HG03378 (cell line): ENCODE measurements around the gene CCDC34.
A peak's percentile ranks its signal among the peaks of the same experiment; 100 is the strongest.

Experiments
- ATAC-seq: cut with Tn5 transposase; IDR thresholded peaks from one replicate; pipeline ENCODE4 v1.9.1; 2021; ENCODE audit warnings: mild to moderate bottlenecking, moderate library complexity; ENCODE audit not compliant: unreplicated experiment

CCDC34 gene

DNA sequence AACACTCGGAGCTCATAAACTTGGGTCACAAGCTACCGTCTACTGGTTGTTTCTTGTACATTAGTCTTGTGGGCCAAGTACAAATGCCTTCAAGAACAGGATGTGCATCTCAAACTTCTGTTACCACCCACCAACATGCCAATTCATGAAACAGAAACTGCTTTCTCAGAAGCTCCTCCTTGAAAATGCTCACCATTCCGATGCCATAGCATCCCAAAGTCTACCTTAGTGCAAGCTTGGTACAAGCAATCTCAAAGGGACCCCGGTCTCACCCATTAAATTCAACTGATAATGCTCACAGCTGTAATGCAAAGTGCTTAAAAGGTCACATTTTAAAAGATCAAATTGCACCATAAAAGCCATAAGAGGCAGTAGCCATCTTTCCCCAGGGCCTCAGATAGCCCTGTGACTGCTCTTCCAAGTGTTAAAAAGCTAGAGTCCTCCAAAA lies 31.8 kb upstream of the CCDC34 start:
- ATAC-seq, result no peak

DNA sequence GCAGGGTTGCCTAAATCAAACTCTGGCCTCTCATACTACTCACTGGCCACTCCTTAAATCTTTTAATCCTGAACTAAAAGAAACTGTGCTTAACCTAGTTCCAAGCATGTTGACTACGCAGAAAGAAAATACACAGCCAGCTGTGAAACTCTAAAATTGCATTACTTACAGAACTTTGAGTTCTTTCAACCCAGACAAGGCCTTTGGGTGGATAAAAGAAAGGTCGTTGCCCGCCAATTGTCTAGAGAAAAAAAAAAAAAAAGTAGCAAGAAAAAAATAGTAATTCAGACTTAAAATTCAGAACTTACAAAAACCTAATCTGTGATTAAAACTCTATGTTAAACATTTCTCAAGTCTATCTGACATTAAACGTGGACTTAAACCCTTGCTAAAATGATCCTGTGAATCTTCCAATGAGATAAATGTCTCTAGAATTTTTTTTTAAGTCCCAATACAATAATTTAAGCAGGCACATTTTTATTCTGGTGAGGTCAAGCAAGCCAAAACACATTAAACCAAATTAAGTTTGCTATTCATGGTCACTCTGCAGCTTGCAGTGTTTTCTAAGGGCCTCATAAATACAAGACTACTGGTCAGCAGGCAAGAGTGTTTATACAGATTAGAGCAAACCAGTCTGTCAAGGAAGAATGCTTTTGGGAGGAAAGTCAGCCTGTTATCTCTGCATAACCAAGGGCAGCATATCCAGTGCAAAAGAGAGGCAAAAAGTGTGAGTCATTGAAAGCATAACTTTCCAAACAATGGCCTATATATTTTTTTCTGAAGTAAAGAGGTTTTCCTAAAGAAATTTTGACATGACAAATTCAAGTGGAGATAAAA lies 29.5 kb upstream of the CCDC34 start:
- ATAC-seq, result no peak

DNA sequence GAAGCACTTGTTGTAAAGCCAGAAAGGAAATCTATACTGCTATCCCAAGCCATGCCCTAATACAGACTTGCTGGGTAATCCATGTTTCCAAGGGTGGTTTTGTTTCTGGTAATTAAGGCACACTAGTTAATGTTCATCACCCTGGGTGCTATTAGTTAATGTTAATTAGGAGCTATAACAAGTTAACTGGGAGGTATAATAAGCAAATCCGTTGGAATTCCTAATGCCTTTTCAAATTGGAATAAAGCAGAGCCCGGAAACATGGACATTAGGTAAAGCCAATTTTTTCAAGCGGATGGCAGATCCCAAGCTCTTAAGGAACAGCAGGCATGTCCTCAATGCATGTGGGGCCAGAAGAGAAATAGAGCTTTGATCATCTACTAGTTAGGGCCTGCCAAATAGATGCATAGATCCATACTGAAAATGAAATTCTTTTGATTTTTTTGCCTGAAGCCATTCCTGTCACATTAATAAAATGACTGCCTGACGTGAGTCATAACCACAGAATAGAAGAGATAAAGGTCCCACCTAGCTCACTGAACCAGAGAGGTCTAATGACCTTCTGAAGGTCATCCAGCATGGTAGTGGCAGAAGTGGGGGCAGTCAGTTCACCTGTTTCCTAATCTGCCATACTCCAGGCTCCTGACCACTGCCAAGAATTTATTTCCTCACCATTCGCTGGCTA lies 28.5 kb upstream of the CCDC34 start:
- ATAC-seq, result no peak

DNA sequence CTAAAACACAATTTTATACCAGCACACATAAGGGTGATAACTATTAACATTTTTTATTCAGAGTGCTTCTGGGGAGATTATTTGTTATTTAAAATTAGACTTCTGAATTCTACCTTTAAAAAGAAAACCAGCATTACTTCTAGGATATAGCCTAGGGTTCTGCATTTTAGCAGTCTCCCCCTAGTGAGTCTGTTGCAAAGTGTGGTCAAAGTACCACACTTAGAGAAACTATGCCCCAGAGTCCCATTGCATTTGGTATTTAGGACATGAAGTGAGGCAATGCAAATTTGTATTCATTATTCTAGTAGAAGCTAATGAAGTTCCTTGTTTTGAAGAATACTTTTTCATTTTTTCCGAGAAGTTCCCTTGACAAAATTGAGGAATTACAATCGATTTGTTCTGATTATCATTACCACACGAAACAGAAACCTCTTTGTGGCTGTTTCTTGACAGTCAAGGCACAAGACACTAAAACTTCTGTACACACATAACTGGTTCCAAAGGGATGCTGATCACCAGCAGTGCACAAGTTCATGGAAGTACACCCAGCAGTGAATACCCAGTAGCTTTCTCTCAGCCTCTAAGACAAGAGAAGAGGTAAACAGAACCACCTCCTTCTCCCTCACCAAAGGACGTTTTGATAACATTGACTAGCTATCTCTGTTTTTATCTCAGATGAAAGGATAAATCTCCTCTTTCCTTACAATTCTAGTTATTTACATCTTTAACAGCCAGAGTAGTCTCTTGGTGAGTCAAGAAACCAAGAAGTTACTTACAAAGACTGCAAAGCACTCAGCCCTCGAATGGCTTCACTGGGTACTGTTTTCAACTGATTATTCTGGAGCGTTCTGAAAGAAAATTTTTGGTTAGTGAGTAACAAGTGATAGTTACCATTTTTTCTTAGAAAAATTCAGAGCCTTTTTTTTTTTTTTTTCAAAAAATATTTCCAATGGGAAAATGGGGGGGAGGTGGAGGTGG lies 27.6 kb upstream of the CCDC34 start:
- no peak for ATAC-seq

DNA sequence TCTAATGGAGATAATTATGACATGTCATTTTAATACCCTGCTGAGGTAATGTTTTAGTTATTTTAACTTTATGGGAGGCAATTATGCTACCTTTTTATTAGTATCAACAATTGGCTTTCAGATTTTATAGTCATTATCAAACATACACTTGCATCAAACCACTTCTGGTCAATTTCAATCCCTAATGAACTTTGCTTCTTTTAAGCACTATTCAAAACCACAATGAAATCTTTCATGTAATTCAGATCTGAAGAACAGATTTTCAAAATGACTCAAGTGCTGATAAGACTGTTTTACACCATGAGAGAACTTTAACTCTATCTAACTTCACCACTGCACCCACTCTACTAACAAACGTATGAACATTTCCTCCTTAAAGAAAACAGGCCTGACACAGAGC lies 25.9 kb upstream of the CCDC34 start:
- no peak for ATAC-seq

DNA sequence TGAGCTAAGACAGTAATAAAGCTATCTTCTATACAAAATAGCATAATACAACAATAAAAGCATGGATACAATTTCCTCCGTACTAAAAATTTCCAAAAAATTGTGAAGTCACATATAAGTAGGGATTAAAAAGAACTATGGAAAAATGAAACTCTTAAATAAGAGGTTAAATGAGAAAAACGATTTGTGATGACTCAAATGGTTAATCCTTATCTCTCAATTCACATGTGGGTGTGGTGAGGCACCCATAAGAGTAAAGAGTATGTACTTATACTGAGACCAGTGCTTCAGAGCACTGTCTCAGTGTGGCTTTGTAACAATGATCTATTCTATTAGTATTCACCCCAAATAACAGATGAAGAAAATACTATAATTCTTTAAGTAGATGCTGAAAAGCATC lies 25.0 kb upstream of the CCDC34 start:
- no peak for ATAC-seq

DNA sequence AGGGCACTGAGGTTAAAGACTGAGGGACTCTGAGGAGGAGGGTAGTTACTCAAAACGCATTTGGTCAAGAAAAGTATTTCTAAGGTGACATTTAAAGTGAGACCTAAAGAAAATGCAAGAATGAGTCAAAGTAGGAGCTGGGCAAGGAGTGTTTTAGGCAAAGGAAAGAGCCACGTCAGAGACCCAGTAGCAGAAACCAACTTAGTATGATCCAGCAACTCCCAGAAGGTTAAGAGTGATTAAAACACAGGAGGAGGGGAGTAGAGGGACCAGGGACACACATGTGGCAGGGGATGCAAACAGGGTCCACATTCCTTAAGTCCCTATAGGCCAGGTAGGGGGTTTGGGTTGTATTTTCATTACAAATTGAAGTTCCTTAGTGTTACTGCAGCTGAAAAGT lies 24.3 kb upstream of the CCDC34 start:
- no peak for ATAC-seq

DNA sequence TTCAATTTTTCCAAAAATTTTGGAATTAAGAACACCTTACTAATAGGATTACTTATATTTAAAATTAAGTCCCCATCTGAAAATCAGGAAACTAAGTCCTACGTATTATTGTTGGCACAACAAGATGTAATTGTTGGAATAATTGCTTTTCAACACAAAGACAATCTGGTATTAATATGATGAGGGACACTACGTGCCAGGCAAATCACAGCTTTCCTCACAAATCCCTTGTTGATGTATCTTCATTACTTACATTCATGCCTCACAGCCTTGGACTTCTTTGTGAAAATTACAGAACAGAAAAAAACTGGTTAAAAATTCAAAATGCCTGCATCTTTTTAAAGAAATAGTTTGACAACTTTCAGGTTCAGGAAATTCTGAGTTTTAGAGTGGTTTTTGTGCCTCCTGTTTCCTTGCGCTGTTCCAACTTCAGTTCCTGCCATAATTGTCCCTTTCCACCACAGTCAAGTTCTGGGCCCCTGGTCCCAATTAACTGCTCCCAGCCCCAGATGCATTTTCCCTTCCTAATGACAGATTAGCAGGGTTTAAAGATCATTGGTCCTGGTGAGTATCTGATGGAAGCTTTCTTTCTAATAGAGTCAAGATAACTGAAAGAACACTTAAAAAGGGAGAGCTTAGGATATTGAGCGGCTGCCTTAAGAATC lies 23.3 kb upstream of the CCDC34 start:
- no peak for ATAC-seq

DNA sequence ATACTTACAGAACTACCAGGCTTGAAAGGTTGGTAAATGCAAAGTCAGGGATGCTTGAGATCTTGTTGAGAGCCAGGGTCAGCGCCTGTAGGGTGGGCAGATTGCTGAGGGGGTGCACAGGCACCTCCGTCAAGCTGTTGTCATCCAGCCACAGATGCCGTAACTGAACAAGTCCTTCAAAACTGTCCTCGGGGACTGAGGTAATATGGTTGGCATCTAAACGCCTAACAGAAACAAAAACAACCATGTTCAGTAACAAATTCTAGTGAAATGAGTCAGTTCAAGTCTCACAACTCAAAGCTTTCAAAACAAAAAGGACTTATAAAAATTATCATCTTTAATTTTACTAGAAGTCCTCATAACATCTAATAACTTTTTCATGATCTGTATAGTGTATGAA lies 22.2 kb upstream of the CCDC34 start:
- no peak for ATAC-seq

DNA sequence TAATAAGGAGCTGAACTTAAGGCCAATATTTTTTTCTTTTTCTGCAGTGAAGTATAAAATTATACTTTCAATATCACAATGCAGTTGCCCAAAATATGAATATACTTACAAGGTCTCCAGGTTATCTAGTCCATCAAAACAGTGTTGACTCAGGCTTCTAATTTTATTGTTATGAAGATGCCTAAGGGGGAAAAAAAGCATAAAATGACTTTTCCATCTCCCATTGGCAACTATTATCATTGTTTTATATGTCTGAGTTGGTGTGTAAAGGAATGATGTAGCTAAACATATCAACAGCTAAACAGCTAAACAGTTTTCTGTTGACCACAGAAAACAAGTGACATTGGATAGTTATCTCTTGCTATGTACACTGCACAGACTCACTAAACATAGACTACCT lies 21.2 kb upstream of the CCDC34 start:
- ATAC-seq, result no peak

DNA sequence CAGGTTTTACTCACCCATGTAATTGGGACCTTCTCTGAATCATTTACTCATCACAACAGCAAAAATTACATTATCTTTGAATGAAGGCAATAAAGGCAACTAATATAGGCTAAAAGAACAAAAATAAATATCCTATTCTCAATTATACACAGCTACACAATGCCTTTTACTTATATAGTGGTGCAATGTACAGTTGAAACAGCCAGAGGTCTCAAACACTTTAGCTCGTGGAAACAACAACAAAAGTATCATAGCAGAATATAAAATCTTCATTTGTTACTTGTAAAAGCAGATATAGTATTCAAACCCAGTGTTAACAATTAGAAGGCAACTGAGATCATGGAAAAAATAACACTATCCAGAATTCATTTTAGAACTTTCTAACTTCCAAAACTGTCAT lies 20.6 kb upstream of the CCDC34 start:
- no peak for ATAC-seq

DNA sequence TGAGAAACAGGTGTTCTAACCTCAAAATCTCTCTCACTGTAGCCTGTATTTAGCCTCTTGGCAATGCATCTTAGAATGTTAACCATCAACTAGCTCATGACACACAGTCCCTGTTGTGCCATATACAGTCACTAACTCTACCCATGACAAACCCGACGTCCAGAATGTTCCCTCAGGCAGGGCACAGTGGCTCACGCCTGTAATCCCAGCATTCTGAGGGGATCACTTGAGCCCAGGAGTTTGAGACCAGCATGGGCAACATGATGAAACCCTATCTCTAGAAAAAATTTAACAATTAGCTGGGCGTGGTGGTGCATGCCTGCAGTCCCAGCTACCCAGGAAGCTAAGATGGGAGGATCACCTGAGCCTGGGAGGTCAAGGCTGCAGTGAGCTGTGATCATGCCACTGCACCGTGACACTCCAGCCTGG lies 18.2 kb upstream of the CCDC34 start:
- ATAC-seq, result peak; percentile 48

DNA sequence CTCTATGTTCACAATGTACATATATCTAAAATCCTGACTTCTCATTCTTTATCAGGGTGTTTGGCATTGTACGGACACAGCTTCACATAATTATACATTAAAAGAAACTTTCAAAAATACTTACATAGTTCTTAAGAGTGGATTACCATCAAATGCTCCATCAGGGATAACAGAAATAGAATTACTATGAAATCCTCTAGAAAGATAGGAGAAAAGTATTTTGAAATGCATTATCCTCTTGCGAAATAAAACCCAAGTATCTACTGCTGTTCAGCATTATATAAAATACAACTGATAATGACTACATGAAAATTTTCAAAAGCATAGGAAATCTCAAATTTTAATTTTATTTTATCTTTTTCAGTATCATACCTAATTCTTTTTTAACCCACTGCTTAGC lies 17.8 kb upstream of the CCDC34 start:
- ATAC-seq, result no peak

DNA sequence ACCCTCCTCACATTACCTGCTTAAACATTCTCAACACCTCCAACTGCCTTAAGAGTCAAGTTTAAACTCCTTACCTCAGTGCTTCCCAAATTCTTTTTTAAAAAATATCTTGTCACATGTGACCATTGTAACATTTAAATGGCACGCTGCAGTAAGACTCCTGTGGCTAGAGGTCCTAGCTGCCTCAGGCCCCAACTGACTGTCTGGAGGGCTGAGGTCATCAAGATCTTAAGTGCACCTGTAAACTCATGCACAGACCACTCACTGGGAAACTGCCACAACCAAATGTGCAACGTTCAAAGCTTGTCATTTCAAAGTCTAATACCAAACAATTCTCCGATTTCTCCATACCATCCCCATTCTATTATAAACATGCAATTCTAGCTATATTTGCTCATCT lies 16.4 kb upstream of the CCDC34 start:
- no peak for ATAC-seq

DNA sequence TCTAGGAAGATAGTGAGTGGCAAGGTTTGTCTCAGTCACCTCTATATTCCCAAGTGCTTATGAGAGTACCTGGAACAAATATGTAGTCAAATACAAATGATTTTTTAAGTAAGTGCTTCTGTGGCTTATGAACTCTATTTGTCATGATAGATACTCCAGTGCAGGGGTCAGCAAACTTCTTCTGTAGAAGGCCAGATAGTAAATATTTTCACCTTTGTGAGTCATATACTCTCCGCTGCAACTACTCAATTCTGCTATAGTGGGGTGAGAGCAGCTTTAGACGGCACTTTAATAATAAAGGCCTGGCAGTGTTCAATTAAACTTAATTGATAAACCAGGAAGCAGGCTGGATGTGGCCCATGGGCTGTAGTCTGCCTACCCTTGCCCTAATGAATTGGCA lies 12.4 kb upstream of the CCDC34 start:
- no peak for ATAC-seq

DNA sequence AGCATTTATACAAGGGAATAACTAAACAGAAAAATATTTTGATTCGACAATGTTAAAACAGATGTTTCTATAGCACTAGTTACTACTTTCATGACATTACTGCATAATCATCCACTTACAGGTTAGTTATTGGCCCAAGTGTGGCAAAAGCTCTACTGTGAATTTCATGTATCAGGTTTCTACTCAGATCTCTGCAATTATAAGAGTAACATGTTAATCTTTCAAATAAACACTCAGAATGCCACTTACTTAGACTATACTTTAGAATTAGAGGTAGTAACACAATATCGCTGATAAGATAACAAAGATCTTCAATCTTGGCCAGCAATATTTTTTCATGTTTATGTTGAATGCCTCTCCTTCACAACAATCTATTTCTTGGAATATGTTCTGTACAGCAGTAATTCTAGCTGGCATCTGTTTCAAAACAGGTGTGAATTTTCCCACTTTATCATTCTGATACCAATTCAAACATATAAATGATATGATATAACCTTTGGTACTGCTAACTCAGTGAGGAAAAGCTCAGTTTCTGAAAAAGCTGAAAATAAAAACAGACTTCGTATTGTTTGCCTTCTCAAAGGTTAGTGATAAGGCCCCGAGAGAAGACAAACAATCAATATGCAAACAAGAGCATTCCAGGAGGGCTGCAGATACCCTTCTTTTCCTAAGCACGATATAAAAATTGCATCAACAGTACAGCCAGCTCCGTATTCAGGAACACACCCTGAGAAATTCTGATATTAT lies 11.0 kb upstream of the CCDC34 start:
- no peak for ATAC-seq

DNA sequence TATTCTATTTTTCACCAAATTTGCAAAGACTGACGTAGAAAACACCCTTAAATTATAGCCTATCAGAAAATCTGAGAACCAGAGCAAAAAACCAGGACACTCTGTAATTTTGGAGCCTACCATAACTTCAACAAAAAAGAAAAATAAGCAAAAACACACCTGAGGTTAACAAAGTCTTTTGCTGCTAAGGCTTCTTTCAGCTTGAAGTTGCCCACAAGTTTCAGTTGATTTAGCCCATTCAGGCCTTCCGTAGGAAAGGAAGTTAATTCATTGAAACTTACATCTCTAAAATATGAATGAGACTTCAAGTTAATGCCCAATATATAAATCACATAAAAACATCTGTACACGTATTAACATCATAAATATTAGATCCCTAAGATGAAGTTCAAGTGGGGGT lies 10.4 kb upstream of the CCDC34 start:
- ATAC-seq, result no peak

DNA sequence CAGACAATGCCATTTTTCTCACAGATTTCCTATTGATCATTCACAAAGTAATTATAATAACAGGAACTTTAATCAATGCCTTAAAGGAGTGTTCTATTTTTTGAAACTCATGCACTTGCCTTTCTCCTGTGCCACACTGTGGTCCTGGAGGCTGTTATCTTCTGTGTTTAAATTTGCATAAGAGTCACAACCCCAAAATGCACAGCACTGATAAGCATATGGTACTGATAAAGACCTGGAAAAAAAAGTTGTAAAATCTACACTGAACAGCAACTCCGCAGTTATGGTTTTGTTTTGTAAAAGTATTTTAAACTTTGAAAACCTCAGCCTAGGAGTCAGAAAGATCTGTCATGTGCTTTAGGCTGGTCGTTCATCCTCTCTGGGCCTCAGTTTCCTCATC lies 9.1 kb upstream of the CCDC34 start:
- ATAC-seq, result no peak

DNA sequence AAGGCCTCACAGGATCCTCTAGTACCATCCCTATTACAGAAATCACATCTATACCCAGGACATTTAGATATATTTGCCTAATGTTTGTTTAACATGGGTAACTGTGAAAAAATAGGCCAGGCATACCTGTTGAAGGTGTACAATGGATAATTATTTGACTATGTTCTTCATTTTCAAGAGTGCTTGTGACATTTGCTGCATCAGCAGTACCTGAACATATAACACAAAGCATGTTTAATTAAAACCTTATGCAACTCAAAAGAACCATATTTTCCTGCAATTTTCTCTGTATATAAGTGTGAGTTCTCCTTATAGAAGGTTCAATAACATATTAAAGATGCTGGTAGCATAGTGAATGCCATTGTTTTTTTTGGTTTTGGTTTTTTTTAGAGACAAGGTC lies 8.5 kb upstream of the CCDC34 start:
- no peak for ATAC-seq

DNA sequence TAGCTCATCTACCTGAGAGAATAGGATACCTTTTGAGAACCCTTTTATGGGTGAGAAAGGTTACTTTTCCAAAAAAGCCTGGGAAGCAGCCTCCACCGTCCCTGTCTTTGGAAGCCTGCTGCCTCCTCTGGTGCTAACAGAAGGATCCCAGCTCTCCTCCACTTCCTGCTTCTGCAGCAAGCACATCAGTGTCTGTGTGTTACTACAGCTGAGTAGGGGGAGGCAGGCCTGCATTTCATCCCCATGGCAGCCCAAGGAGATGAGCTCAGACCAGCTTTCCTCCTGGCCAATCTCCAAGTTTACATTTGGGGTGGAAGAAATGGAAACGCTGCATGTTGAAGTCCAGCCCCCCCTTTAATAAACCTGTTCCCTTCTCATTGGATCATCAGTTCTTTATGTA lies 7.4 kb upstream of the CCDC34 start:
- no peak for ATAC-seq
